CD14-positive monocyte (primary cell): ENCODE data around the gene ILDR1. TPM values are rescaled to one million over a fixed set of nuclear protein-coding genes. Genes with fewer than 3 reads are reported as not detected.

Source experiments
- DNase-seq, 3 donors: peaks; one replicate each; pipeline ENCODE4 v3.0.0-alpha.2; 2011 to 2022
- H2AFZ ChIP-seq: 2 replicates; pipeline ENCODE4 v1.6.0; 2012; ENCODE audit warnings: mild to moderate bottlenecking, low read depth, low read length, inconsistent platforms; ENCODE audit not compliant: insufficient read depth, poor library complexity, severe bottlenecking
- H3K27ac ChIP-seq, 2 donors: 1 replicate in 1 of 2; 2 replicates in 1 of 2; pipeline ENCODE4 v1.5.1; 2012 to 2013; ENCODE audit warnings: low read length in 2 of 2, control low read depth in 1 of 2, inconsistent platforms in 1 of 2, low read depth in 1 of 2, mild to moderate bottlenecking in 1 of 2
- H3K27me3 ChIP-seq, 2 donors: one replicate each; pipeline versions ENCODE4 v1.6.0 to v1.6.1; 2011 to 2013; ENCODE audit warnings: low read length in 2 of 2; ENCODE audit not compliant: control insufficient read depth in 2 of 2, insufficient read depth in 2 of 2
- H3K36me3 ChIP-seq, 2 donors: replicated peaks in 1 of 2; 1 replicate in 1 of 2; 2 replicates in 1 of 2; pipeline versions ENCODE4 v1.5.1 to v1.6.1; 2012 to 2013; ENCODE audit warnings: low read length in 2 of 2, control low read depth in 1 of 2, inconsistent platforms in 1 of 2, mild to moderate bottlenecking in 1 of 2; ENCODE audit not compliant: insufficient read depth in 2 of 2, control insufficient read depth in 1 of 2
- H3K4me1 ChIP-seq, 2 donors: 1 replicate in 1 of 2; 2 replicates in 1 of 2; pipeline versions ENCODE4 v1.5.1 to v1.6.1; 2012 to 2013; ENCODE audit warnings: low read length in 2 of 2, control low read depth in 1 of 2, inconsistent platforms in 1 of 2, mild to moderate bottlenecking in 1 of 2, moderate library complexity in 1 of 2; ENCODE audit not compliant: insufficient read depth in 2 of 2, control insufficient read depth in 1 of 2
- H3K4me2 ChIP-seq: replicated peaks from 2 replicates; pipeline ENCODE3; 2012; ENCODE audit warnings: low read length, moderate library complexity, mild to moderate bottlenecking; ENCODE audit not compliant: poor library complexity, severe bottlenecking; ENCODE audit errors: extremely low read depth
- H3K4me3 ChIP-seq, 3 experiments: fragments of 200-600 bp in 1 of 3; sonication (generic) in 1 of 3; replicated peaks in 1 of 3; 1 replicate in 2 of 3; 2 replicates in 1 of 3; pipeline ENCODE4 v1.5.1; 2011 to 2013; ENCODE audit warnings: low read length in 3 of 3, mild to moderate bottlenecking in 3 of 3, control low read depth in 2 of 3, low read depth in 2 of 3, inconsistent platforms in 1 of 3, moderate library complexity in 1 of 3
- H3K79me2 ChIP-seq: 2 replicates; pipeline ENCODE4 v1.6.0; 2012; ENCODE audit warnings: mild to moderate bottlenecking, control low read depth, inconsistent platforms, low read length, moderate library complexity; ENCODE audit not compliant: insufficient read depth
- H3K9ac ChIP-seq: 2 replicates; pipeline ENCODE4 v1.6.0; 2017; ENCODE audit warnings: low read length, mild to moderate bottlenecking; ENCODE audit not compliant: insufficient read depth, poor library complexity, severe bottlenecking
- H3K9me3 ChIP-seq, 2 donors: replicated peaks in 1 of 2; 1 replicate in 1 of 2; 2 replicates in 1 of 2; pipeline versions ENCODE4 v1.5.1 to v1.6.1; 2012 to 2013; ENCODE audit warnings: low read length in 2 of 2, control low read depth in 1 of 2; ENCODE audit not compliant: control insufficient read depth in 1 of 2, insufficient read depth in 1 of 2
- H4K20me1 ChIP-seq: 2 replicates; pipeline ENCODE4 v1.6.0; 2012; ENCODE audit warnings: mild to moderate bottlenecking, low read length, control low read depth, moderate library complexity; ENCODE audit not compliant: insufficient read depth
- H3K27ac Mint-ChIP-seq, 7 donors: one replicate each; pipeline ENCODE4 v1.8.0; 2020; ENCODE audit warnings: mild to moderate bottlenecking in 7 of 7, mixed read lengths in 7 of 7, moderate library complexity in 6 of 7, inconsistent platforms in 2 of 7
- H3K27me3 Mint-ChIP-seq, 3 donors: one replicate each; pipeline ENCODE4 v1.8.0; 2021 to 2022; ENCODE audit warnings: low read depth in 3 of 3, mild to moderate bottlenecking in 3 of 3, mixed read lengths in 3 of 3, moderate library complexity in 3 of 3, inconsistent platforms in 1 of 3
- H3K36me3 Mint-ChIP-seq, 2 donors: one replicate each; pipeline ENCODE4 v1.8.0; 2020; ENCODE audit warnings: mixed read lengths in 2 of 2, inconsistent platforms in 1 of 2, mild to moderate bottlenecking in 1 of 2
- H3K4me1 Mint-ChIP-seq: one replicate; pipeline ENCODE4 v1.8.0; 2020; ENCODE audit warnings: mild to moderate bottlenecking, mixed read lengths
- H3K4me3 Mint-ChIP-seq, 2 donors: one replicate each; pipeline ENCODE4 v1.8.0; 2020; ENCODE audit warnings: mild to moderate bottlenecking in 2 of 2, mixed read lengths in 2 of 2, moderate library complexity in 1 of 2
- H3K9me3 Mint-ChIP-seq, 7 donors: one replicate each; pipeline ENCODE4 v1.8.0; 2020 to 2022; ENCODE audit warnings: mixed read lengths in 7 of 7, mild to moderate bottlenecking in 6 of 7, moderate library complexity in 6 of 7, inconsistent platforms in 2 of 7
- WGBS: methylation state at CpG from one replicate; pipeline ENCODE4 v1.1.5; 2013; ENCODE audit warnings: missing lambda C conversion rate; ENCODE audit not compliant: insufficient coverage; 5-methylcytosine and 5-hydroxymethylcytosine counted together
- intact Hi-C, 2 donors: fragments of 100-400 bp; cut with micrococcal nuclease; formaldehyde crosslinking; loops; one replicate each; pipeline versions ENCODE4 v1.15.0 to v1.15.1; 2023
- polyA plus RNA-seq, 3 donors: library from polyadenylated mRNA; depleted of rRNA in 1 of 3; unstranded in 2 of 3; stranded (reverse) in 1 of 3; fragments of 300-500 nt in 2 of 3; fragments of >200 nt in 1 of 3; fragmentation: Illumina TruSeq in 2 of 3; gene quantifications; 1 replicate in 2 of 3; 2 replicates in 1 of 3; pipeline ENCODE4 v1.2.3, GENCODE V29; 2012 to 2021
- TF ChIP-seq, protein P1 (sequence below): fragments of 200-600 bp; IDR thresholded peaks from one replicate; pipeline ENCODE4 v1.8.0; 2022; ENCODE audit warnings: antibody characterized with exemption, mild to moderate bottlenecking

Gene ILDR1
- polyA plus RNA-seq, 3 donors, result 0.12 to 0.28 (median 0.20) TPM

DNA sequence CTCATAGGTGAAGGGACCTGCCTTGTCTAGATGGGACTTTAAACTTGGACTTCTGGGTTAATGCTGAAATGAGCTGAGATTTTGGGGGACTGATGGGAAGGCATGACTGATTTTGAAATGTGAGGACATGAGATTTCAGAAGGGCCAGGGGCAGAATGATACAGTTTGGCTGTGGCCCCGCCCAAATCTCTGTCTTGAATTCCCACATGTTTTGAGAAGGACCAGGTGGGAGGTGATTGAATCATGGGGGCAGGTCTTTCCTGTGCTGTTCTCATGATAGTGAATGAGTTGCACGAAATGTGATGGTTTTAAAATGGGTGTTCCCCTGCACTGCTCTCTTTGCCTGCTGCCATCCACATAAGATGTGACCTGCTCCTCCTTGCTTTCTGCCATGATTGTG lies 42.8 kb downstream of the ILDR1 start:
- H3K4me3 Mint-ChIP-seq, result no peak overlapping the region
- no peaks in the 10 kb centered on the region for H3K27me3 Mint-ChIP-seq
- DNase-seq, result no peak
- no peak overlapping the region for H3K4me3 ChIP-seq
- peaks cover 0 to 4% of the 10 kb centered on the region in 2 donors for H3K36me3 ChIP-seq
- H3K27ac ChIP-seq, result peak overlapping the region in 1 of 2 donors; percentile 18
- H4K20me1 ChIP-seq, result no peaks in the 10 kb centered on the region
- H3K4me2 ChIP-seq, result no peak overlapping the region
- no peaks in the 10 kb centered on the region for H3K79me2 ChIP-seq
- TF ChIP-seq, protein P1, sequence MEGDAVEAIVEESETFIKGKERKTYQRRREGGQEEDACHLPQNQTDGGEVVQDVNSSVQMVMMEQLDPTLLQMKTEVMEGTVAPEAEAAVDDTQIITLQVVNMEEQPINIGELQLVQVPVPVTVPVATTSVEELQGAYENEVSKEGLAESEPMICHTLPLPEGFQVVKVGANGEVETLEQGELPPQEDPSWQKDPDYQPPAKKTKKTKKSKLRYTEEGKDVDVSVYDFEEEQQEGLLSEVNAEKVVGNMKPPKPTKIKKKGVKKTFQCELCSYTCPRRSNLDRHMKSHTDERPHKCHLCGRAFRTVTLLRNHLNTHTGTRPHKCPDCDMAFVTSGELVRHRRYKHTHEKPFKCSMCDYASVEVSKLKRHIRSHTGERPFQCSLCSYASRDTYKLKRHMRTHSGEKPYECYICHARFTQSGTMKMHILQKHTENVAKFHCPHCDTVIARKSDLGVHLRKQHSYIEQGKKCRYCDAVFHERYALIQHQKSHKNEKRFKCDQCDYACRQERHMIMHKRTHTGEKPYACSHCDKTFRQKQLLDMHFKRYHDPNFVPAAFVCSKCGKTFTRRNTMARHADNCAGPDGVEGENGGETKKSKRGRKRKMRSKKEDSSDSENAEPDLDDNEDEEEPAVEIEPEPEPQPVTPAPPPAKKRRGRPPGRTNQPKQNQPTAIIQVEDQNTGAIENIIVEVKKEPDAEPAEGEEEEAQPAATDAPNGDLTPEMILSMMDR, result no peak
- intact Hi-C loops, result no loop called here
- no peak overlapping the region for H3K9ac ChIP-seq
- WGBS, result 100% methylated on average over 1 of the region's 2 CpGs
- H3K9me3 Mint-ChIP-seq, result peaks cover 15 to 23% (median 18%) of the 10 kb centered on the region in 7 donors
- peaks cover 3 to 8% of the 10 kb centered on the region in 2 donors for H3K9me3 ChIP-seq
- no peak overlapping the region for H2AFZ ChIP-seq
- H3K4me1 Mint-ChIP-seq, result peaks cover 18% of the 10 kb centered on the region
- no peaks in the 10 kb centered on the region for H3K27me3 ChIP-seq
- H3K36me3 Mint-ChIP-seq, result peaks cover 14 to 18% of the 10 kb centered on the region in 2 donors
- peak overlapping the region in 3 of 7 donors; percentile 53 to 80 (median 70) for H3K27ac Mint-ChIP-seq
- peaks cover 11 to 15% of the 10 kb centered on the region in 2 donors for H3K4me1 ChIP-seq

DNA sequence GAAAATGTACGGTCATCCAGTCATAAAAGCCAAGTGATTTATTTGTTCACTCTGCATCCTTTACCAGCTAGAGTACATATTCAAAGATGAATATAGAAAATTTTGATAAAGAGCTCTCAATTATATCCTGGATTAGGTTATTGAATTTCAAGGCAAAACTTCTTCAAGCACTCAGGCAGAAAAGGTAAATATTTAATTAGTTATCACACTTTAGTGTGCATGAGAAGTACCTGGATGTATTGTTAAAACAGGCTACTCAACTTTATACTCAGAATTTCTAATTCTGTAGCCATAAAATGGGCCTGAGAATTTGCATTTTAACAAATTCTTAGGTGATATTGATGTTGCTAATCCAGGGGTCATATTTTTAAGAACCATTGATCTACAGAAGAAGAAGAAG lies 45.3 kb downstream of the ILDR1 start:
- H3K27me3 Mint-ChIP-seq, result no peaks in the 10 kb centered on the region
- intact Hi-C loops, result no loop called here
- no peak overlapping the region for H3K27ac Mint-ChIP-seq
- no peak for DNase-seq
- no CpG with 5 or more reads among the region's 1 CpG for WGBS
- peaks cover 18% of the 10 kb centered on the region for H3K4me1 Mint-ChIP-seq
- Histone ChIP-seq H3K4me2 (no peak overlapping the region), H3K79me2 (no peaks in the 10 kb centered on the region), H3K4me3 (no peak overlapping the region), H3K9me3 (no peaks in the 10 kb centered on the region), H3K27ac (no peak overlapping the region), H3K4me1 (peaks cover 11 to 15% of the 10 kb centered on the region in 2 donors), H3K36me3 (peaks cover 0 to 9% of the 10 kb centered on the region in 2 donors), H3K9ac (no peak overlapping the region), H4K20me1 (no peaks in the 10 kb centered on the region), H2AFZ (no peak overlapping the region), H3K27me3 (no peaks in the 10 kb centered on the region)
- TF ChIP-seq, protein P1, result no peak
- H3K36me3 Mint-ChIP-seq, result peaks cover 8 to 13% of the 10 kb centered on the region in 2 donors
- H3K4me3 Mint-ChIP-seq, result no peak overlapping the region
- H3K9me3 Mint-ChIP-seq, result peaks cover 7 to 17% (median 10%) of the 10 kb centered on the region in 7 donors
